Upper lobe of left lung (tissue), 4 donors: ENCODE results near the gene SMIM29.

ENCODE experiments used
- CTCF ChIP-seq, 6 experiments: fragments of 450-650 bp in 4 of 6; fragments of 200-600 bp in 2 of 6; sonication (generic) in 2 of 6; IDR thresholded peaks; one replicate each; pipeline ENCODE4 v1.5.1; 2016 to 2019; ENCODE audit warnings: antibody characterized with exemption in 6 of 6
- POLR2A ChIP-seq, 4 donors: fragments of 450-650 bp; IDR thresholded peaks; one replicate each; pipeline ENCODE4 v1.5.1; 2016 to 2017; ENCODE audit warnings: antibody characterized with exemption in 4 of 4, mild to moderate bottlenecking in 2 of 4

GRCh38 chr6:34292954-34293353, 44.1 kb upstream of the SMIM29 start:
- TF ChIP-seq CTCF (IDR thresholded peaks at IDR 0.05) (no peak), POLR2A (IDR thresholded peaks at IDR 0.05) (no peak)
